ENCODE measurements around the gene CARMIL3.

CARMIL3 gene

GRCh38 chr14:24058951-24059475 is 7.2 kb downstream of the CARMIL3 start:
- DNase-seq = no peak
- in situ Hi-C loops (cut with HindIII; ENCODE audit: low pct_ligation_motif_present, low pct_unique_long_range_greater_than_20kb, low sequenced_read_pairs) = no loop called here

DNA sequence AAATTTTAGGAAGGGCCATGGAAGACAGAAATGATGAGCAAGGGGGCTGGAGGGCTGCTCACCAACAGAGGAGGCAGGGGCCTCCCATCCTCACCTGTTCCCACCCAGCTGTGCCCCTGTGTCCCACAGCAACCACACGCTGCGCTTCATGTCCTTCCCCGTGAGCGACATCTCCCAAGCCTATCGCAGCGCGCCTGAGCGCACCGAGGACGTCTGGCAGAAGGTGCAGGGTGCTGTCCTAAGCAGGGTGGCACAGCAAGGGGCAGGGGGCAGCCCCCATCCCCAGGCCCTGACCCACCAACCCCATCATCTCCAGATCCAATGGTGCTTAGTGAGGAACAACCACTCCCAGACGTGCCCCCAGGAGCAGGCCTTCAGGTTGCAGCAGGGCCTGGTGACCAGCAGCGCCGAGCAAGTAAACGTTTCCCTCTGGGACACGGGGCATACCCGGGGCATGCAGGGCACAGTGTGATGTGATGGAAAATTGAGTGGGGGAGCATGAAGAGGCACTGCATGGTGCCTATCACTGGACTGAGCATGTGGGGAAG is 8.1 kb downstream of the CARMIL3 start:
- in situ Hi-C loops (cut with HindIII; ENCODE audit: low pct_ligation_motif_present, low pct_unique_long_range_greater_than_20kb, low sequenced_read_pairs) = no loop called here
- DNase-seq = no peak

DNA sequence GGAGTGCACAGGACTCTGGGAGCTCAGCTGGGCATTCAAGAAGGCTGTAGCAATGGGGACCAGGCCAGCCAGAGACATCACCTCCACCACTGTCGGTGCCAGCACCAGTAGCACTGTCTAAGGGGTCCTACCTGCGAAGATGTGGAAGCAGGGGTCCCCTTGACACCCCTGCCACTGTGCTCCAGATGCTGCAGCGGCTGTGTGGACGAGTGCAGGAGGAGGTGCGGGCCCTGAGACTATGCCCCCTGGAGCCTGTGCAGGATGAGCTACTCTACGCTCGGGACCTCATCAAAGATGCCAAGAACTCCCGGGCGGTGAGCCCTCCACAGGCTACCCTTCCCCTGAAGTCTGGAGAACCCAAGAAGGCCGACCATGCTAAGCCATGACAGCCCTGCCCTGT is 8.6 kb downstream of the CARMIL3 start:
- in situ Hi-C loops (cut with HindIII; ENCODE audit: low pct_ligation_motif_present, low pct_unique_long_range_greater_than_20kb, low sequenced_read_pairs) = no loop called here
- DNase-seq = no peak

GRCh38 chr14:24060984-24061913 is 9.4 kb downstream of the CARMIL3 start:
- DNase-seq = no peak
- in situ Hi-C loops (cut with HindIII; ENCODE audit: low pct_ligation_motif_present, low pct_unique_long_range_greater_than_20kb, low sequenced_read_pairs) = no loop called here

- in situ Hi-C loops (cut with HindIII; ENCODE audit: low pct_ligation_motif_present, low pct_unique_long_range_greater_than_20kb, low sequenced_read_pairs) = no loop called here
These were observed 10.6 kb downstream of the CARMIL3 start for GRCh38 chr14:24062216-24062980.

GRCh38 chr14:24063263-24063836 is 11.5 kb downstream of the CARMIL3 start:
- DNase-seq = no peak

More at GRCh38 chr14:24062216-24062980, 10.6 kb downstream of the CARMIL3 start:
- no peak for DNase-seq

DNA sequence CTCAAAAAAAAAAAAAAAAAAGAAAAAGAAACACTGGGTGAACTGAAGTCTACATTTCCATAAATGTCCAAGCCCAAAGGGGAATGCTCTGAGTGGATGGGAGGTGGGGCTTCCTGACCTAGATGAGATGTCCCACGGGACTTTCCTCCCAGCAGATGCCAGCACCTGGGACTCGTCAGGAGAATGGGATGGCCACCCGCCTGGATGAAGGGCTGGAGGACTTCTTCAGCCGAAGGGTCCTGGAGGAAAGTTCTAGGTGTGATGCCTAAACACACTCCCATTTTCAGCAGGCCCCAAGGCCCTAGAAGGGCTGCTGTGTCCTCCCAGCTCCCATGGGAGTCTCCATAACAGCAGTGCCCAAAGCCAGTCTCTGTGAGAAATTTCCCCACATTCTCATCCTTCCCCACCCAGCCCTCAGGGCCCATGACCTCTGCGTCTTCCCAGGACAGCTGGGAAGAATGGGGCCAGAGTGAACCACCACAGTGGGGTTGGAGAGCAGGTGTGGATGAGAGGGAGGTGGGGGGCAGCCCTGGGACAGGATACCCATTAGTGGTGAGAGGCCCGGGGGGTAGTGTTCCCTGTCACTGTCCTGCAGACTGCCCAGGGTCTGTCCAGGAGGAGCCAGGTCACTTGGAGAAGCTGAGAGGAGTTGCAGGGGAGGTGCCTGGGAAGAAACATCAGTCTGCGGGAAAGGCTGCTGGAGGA is 12.4 kb downstream of the CARMIL3 start:
- DNase-seq = no peak
- in situ Hi-C loops (cut with HindIII; ENCODE audit: low pct_ligation_motif_present, low pct_unique_long_range_greater_than_20kb, low sequenced_read_pairs) = no loop called here

More at GRCh38 chr14:24063263-24063836, 11.5 kb downstream of the CARMIL3 start:
- in situ Hi-C loops (cut with HindIII; ENCODE audit: low pct_ligation_motif_present, low pct_unique_long_range_greater_than_20kb, low sequenced_read_pairs) = no loop called here

GRCh38 chr14:24064856-24065255 is 13.0 kb downstream of the CARMIL3 start:
- no peak for DNase-seq
- in situ Hi-C loops (cut with HindIII; ENCODE audit: low pct_ligation_motif_present, low pct_unique_long_range_greater_than_20kb, low sequenced_read_pairs) = no loop called here

- in situ Hi-C loops (cut with HindIII; ENCODE audit: low pct_ligation_motif_present, low pct_unique_long_range_greater_than_20kb, low sequenced_read_pairs) = no loop called here
- no peak for DNase-seq
These were observed 13.6 kb downstream of the CARMIL3 start for GRCh38 chr14:24065408-24065807.

- in situ Hi-C loops (cut with HindIII; ENCODE audit: low pct_ligation_motif_present, low pct_unique_long_range_greater_than_20kb, low sequenced_read_pairs) = no loop called here
These were observed 14.8 kb downstream of the CARMIL3 start for GRCh38 chr14:24066496-24067132.

DNA sequence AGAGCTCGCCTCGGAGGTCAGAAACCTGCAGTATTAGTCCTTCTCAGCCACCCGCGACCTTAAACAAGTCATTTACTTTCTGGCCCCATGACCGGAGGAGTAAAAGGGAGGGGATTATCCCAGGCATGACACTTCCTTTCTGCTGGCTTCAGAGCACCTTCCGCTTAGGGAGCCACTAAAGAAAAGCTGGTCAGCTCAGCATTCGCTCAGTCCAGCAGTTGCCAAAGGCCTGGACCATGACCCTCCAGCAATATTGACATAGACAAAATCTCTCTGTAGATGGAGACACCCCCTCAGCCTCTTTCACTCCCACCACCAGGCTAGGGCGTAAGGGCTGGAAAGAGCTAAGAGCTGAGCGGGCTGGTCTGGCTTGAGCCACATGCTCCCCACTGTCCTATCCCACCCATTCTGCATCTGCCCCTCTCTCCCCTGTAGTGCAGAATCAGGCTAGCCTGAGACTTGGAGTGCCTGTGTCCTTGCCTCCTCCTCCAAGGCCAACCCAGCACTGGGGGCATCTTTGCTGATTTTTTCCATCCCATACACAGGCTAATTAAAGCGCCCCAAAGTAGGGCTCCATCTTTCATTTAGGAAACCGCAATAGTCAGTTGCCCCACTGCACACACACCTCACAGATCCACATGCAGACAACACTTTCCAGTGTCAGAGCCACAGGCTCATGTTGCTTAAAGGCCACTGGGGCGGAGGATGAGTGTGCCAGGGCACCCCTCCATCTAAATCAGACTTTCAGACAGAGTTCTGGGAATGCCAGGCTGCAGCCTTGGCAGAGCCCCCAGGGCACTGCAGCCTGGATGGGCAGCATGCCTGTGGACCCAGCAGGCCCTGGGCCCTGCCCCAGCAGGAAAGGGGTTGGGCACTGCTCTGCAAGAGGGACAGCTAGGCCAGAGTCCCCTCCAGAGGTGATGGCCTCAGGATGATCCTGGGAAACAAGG is 15.6 kb downstream of the CARMIL3 start:
- no peak for DNase-seq
- in situ Hi-C loops (cut with HindIII; ENCODE audit: low pct_ligation_motif_present, low pct_unique_long_range_greater_than_20kb, low sequenced_read_pairs) = no loop called here

More at GRCh38 chr14:24066496-24067132, 14.8 kb downstream of the CARMIL3 start:
- no peak for DNase-seq

DNA sequence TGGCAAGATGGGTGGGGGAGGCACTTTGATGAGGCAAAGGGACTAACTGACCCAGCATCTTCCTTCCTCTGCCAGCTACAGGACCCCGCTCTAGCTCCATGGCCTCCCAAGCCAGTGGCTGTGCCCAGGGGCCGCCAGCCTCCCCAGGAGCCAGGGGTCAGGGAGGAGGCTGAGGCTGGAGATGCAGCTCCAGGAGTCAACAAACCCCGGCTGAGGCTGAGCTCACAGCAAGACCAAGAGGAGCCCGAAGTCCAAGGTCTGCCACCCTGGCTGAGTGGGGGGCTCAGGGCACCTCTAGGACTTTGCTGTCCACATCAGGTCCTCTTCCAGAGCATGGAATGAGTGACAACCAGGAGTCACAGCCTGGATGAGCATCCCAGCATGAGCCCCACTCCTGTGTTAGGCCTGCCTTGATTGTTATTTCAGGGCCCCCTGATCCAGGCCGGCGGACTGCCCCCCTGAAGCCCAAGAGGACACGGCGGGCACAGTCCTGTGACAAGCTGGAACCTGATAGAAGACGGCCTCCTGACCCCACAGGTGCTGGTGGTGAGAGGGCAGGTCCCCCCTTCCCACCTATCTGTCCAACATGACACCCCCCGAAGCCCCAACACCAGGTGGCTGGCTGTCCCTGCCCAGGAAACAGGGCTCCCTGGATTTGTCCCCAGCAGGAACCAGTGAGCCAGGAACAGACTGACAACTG is 17.1 kb downstream of the CARMIL3 start:
- in situ Hi-C loops (cut with HindIII; ENCODE audit: low pct_ligation_motif_present, low pct_unique_long_range_greater_than_20kb, low sequenced_read_pairs) = no loop called here
- no peak for DNase-seq

- in situ Hi-C loops (cut with HindIII; ENCODE audit: low pct_ligation_motif_present, low pct_unique_long_range_greater_than_20kb, low sequenced_read_pairs) = no loop called here
- DNase-seq = no peak
These were observed 17.6 kb downstream of the CARMIL3 start for GRCh38 chr14:24069411-24069735.

DNA sequence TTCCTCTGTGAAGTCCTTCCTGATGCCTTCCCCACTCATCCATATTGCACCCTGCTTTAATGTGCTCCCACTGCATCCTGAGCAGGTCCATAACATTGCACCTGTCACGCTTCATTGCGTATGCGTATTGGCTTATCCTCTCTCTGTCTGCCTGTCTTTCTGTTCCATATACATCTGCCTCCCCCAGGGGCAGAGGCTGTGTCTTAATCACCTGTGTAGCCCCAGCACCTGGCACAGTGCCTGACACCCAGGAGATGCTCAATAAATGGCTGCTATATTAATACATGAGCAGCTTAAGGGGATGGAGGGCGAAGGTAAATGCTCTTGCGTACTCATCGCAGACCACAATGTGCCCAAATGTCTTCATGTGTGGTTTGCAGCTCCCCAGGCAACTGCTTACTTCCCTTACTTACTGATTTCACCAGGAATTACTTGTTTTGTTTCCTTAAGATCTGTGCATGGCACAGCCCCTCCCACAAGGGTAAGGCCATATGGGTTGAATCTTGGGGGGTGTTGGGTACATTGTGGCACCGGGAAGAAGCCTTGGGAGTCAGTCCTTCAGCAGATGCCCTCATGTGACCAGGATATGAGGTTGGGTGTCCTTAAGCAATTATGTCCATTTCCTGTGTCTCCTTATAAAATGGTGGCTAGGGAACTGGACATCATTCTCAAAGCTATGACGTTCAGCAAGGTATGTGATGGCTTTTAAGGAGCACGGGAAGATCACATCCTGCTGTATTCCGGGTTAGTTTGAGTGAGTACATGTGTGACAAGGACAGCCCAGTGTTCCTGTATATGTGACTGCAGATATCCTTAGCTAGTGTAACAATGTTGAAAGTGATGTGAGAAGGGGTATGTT is 18.7 kb downstream of the CARMIL3 start:
- in situ Hi-C loops (cut with HindIII; ENCODE audit: low pct_ligation_motif_present, low pct_unique_long_range_greater_than_20kb, low sequenced_read_pairs) = no loop called here
- no peak for DNase-seq

GRCh38 chr14:24071144-24071697 is 19.4 kb downstream of the CARMIL3 start, which contains the start of gene CPNE6:
TSS of gene CPNE6 (plus strand) at chr14:24071562. CDS start at chr14:24072937, 1,375 bp downstream.
- DNase-seq = no peak
- in situ Hi-C loops (cut with HindIII; ENCODE audit: low pct_ligation_motif_present, low pct_unique_long_range_greater_than_20kb, low sequenced_read_pairs) = no loop called here

Measured in ACHN (cell line).